ENCODE results near the gene ADPRS.

ADPRS gene

DNA sequence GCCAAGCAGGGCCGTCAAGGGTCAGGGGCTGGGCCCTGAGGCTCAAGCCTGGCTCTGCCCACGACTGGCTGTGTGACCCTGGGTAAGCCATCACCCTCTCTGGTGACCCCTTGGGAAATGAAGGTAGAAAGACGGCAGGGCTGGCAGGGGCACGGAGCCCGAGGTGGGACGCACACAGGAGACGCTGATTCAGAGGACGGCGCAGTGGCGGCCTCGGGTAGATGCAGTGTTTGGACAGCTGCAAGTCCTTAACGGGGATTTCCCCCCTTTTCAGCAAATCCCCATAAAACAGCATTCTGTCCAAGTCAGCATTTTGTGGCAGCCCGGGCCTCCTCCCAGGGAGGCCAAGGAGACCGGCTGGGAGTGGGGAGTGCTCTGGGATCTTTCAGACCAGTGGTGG lies 19.6 kb downstream of the ADPRS start:
- no peak for DNase-seq (ENCODE audit: low read depth)

DNA sequence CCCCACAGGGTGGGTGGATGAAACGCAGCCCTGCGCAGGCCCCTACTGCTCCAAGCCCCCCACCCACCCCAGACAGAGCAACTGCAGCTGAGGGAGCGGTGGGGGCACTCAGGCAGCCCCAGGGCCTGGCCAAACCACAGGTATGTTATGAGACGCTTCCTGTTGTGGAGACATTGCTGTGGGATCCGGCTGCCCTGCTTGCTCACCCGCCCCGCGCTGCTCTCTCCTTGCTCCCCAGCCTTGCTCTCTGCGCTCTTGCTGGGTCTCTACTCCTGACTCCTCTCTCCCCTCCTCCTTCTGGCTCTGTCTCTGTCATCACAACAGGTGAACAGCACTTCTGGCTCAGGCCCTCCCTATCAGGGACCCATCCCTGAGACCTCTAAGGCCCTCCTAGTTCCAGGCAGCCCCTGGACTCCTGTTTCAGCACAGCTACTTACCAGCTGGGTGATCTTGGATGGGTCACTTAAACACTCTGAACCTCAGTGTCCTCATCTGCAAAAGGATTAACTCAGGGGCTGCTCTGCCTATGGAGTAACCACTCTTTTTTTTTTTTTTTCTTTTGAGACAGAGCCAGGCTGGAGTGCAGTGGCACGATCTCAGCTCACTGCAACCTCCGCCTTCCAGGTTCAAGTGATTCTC lies 20.5 kb downstream of the ADPRS start:
- no peak for DNase-seq (ENCODE audit: low read depth)

DNA sequence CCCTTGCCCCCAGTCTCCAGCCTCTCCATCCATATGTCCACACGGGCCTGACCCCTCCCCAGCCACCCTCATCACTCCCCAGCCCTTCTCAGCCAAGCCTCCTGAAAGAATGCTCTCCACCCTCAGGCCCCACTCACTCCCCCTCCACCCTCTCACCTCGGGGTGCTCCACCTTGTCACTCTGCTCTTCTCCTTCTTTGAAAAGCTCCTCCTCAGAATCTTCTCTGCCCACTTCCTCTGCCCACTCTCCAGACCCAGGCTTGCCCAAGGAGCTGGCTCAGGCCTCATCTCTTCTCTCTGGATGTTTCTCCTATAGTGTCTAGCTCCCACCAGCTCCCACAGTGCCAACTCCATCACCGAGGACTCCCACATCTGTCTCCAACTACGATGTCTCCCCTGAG lies 22.5 kb downstream of the ADPRS start:
- no peak for DNase-seq (ENCODE audit: low read depth)

DNA sequence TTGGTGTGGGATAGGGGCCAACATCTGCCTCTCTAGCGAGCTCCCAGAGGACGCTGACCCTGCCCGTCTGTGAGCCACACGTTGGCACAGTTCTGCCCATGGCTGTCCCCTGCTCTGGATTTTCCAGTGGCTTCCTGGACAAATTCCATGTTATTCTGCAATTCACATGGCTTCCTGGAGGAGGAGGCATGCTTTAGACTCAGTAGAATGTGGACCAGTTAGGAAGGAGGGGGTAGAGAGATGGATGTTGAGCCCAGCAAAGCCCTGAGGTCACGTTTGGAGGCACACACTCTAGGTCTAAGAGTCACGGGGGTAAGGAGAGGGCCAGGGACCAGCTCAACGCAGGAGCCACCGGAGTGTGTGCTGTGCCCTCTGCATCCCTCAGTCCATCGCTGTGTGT lies 24.1 kb downstream of the ADPRS start:
- DNase-seq (ENCODE audit: low read depth), result no peak

DNA sequence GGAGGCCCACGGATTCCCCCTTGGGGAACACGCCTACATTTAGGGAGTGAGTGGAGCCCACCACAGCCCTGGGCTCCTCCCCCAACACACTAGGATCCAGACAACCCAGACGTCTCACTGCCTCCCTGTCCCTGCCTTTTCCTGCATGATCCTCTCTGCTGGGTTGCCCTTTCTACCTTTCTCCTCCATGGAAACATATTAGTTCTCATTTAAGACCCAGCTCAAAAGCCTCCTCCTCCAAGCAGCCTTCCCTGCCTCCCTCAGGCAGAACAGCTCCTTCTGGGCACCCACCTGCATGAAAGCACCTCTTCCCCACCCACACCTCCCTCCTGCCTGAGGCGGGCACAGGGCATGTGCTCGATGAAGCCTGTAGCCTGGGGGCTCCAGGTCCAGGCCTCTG lies 25.7 kb downstream of the ADPRS start:
- no peak for DNase-seq (ENCODE audit: low read depth)

DNA sequence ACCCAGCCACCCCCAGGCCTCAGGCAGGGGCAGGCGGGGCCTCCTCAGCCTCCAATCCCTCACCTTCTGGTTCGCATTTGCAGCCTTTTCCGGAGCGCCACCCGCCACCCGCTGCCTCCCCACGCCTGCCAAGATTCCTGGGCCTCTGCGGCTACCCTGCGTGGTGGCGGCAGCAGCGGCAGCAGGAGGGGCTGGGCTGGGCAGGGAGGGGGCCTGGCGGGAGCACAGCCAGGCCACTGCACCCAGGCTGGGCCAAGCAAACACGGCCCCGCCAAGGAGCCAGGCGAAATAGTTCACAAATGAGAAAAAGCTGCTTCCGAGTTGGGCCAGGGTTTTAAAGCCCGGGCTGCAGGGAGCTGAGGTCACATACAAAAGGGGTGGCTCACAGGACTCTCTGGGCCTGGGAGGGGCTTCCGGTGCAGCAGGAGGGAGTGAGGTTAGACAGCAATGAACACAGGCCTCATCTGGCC lies 26.5 kb downstream of the ADPRS start:
- DNase-seq (ENCODE audit: low read depth), result no peak

DNA sequence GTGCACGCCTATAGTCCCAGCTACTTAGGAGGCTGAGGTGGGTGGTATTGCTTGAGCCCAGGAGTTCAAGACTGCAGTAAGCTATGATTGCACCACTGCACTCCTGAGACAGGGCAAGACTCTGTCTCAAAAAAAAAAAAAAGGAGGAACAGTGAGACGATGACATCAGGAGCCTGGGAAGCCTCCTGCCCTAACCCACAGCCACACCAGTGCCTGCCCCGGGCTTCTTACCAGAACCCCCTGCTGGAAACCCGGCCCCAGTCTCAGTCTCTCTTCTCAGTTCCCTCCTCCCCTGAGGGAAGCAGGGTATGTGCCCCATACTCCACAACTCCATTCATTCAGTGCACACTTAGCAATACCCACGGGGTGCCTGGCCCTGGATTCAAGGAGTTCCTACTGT lies 27.2 kb downstream of the ADPRS start:
- DNase-seq (ENCODE audit: low read depth), result no peak

DNA sequence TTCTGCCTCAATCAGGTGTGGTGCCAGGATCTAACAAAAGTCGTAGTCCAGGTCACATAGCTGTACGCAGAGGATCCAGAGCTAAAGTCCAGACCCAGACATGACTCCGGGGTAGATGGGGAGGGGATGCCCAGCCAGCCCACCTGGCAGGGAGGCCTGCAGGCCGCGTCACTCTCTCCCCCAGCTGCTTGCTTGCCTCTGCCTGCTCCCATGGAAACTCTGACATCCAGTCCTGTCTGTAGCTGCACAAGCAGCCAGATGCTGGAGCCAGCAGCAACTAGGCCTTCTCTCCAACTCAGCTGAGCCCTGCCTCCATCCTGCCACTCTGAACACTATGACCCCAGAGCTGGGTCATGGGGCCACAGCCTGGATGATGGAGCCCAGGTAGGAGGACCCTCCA lies 28.2 kb downstream of the ADPRS start:
- DNase-seq (ENCODE audit: low read depth), result no peak

DNA sequence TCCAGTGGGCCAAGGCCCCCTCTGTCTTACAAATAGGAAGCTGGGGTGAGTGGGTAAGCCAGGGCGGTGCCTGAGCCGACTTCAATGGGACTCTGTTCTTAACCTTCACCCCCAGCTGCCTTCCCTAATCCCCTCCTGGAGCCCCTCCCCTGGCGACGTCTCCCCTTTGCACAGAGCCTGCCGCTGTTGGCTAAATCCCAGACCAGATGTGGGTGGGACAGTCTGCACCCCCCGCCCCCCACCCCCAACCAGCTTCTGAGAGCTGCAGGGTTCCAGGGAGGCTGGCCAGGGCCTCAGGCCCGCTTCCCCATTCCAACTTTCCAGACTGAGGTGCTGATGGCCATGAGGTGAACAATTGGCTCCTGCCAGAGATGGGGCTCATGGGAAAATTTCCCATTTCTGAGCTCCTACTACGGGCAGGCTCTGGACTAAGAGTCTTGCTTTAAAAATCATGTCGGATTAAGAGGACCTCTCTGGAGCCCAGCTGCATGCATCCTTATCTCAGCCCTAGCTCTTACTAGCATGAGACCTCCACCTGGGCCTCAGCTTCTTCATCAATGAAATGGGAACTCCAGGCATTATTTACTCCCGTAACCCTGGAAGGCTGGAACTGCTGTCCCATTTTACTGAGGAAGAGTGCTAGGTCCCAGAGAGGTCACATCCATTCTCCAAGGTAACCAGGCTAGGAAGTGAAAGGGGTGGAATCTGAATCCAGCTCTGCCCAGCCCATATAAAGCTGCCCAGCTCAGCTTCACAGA lies 29.9 kb downstream of the ADPRS start:
- no peak for DNase-seq (ENCODE audit: low read depth)

DNA sequence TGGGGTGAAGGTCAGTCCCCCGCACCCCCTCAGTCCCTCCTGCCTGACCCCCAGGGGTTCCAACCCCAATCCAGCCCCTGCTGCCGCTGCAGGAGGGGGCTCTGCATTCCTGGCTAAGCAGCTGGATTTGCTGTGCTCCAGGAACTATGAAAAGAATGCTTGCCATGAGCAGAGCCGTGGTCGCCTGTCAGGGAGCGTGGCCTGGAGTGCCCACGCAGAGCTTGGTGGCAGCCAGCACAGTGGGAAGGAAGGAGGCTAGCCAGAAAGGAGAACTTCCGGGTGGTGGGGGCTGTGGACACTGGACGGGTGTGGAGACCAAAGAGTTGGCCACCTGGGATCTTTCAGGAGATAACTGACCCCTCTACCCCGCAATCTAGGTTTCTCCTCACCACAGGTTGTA lies 30.8 kb downstream of the ADPRS start:
- no peak for DNase-seq (ENCODE audit: low read depth)

DNA sequence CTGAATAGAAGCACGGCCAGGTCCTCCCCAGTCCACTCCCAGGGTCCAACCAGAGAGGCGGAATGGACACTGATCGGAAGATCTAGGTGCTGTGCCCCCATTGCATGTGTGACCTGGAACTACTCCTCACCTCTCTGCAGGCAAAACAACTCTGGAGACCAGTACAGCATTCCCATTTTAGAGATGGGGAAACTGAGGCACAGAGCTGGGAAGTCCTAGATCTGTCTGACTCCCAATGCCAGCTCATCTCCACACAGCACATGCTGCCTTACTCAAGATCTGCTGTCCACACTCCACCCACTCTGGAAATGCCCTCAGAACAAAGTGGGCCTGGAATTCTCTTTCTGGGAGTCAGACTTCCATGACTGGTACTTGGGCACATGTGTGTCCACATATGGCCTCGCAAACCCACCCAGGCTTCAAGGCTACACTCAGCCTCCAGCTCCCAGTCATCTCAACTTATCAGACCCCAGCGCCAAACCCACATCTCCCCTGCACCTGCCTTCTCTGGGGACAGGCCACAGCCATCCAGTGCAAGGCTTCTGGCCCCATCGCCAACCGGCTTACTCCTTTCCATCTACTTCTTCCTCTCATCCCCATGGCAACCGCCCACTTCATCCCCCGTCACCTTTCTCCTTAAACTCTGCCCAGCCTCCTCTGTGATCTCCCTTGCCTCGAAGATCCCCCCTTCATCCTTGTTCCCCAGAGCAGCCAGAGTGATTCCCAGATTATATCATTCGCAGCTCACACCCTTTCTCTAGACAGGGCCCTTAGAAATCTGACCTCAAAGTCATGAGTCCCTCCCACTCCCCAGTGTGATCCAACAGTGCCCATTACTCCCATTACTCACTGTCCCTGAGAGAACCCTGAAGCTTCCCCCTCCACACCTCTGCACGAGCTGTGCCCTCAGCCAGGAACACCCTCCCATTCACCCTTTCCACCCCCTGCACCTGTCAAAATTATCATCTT lies 33.7 kb downstream of the ADPRS start:
- no peak for DNase-seq (ENCODE audit: low read depth)

DNA sequence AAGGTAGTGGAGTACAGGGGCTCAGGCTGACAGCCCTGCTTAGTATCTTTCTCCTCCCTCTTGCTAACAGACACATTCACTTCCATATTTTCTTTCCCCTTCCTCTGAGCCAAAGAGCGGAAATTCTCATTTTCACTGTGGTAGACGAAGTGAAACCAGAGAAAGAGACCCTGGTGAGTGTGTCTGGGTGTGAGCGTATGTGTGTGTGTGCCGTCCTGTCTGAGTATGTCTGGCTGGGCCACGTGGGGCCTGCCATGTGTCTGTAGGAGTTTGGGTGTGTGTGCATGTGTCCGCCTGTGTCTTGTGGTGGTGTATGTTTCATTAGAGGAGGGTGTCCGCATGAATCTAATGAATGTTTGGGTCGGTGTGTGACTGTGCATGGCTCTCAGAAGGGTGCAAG lies 34.7 kb downstream of the ADPRS start:
- no peak for DNase-seq (ENCODE audit: low read depth)

DNA sequence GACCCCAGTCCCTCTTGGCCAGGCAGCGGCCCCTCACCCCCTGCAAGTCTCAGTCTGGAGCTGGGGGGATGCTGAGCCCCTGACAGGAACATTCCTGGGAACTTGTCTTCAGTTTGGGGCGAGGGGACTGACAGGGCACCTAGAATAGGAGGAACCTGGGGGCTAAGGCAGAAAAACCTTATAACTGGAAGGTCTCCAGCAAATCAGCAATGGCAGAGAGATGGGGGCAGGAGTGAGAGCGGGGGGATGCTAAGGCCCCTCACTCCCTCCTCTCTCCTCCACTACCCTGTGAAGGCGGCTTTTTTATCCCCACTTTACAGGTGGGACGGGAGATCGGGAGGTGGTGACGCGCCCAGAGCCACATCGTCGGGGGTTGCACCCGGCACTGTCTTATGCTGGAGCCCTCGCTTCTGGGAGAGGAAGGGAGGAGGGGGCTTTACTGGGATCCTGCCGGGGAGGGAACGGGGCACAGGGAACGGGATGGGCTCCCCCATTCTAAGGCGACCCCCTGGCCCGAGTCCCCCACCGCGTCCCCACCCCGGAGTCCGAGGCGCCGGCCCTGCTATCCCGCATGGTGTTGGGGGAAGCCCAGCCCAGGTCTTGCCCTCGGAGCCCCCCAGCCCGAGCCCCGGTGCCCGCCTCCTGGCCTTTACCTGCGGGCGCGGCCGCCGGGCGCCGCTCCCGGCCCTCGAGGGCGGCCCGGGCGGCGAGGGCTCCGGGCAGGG lies 35.9 kb downstream of the ADPRS start:
- no peak for DNase-seq (ENCODE audit: low read depth)

DNA sequence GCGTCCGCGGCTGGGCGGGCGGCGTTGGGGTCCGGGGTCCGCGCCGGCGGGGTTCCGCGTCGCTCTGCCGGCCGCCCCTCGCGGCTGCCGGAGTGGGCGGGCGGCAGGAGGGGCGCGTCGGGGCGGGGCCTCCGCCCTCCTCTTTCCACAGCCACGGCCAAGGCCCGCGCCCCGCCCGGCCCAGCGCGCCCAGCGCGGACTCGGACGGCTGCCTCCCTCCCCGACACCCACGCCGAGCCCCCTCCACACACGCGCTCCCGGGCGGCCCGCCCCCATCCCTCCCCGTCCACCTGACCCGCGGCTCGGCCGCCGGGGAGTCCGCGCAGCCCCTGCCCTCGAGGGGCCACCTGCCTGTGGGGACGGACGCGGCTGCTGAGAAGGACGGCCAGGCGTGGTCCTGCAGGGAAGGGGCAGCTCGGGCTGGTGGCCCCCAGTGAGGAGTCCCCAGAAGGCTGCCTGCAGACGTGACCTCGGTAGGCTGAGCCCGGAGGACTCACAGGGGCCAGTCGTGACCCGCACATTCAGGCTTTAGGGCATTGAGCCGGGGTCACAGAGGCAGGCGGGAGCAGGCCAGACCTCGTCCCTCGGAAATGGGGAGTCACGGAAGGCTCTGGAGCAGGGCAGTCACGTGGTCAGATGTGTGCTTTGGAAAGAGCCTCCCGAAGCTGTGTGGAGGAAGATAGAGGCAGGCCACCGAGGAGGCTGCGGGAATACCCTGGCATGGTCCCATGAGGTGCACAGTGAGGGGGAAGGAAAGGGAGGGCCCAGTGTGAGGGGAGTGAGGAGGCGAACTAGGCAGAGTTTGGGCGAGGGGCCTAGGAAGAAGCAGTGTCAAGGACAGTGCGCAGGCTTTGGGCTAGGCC lies 36.7 kb downstream of the ADPRS start, which contains the start of gene COL8A2:
Gene COL8A2 (minus strand): TSS at position 94 of the 863 bp plus-strand sequence. CDS start 24,980 bp downstream, outside the sequence.
- DNase-seq (ENCODE audit: low read depth), result no peak

DNA sequence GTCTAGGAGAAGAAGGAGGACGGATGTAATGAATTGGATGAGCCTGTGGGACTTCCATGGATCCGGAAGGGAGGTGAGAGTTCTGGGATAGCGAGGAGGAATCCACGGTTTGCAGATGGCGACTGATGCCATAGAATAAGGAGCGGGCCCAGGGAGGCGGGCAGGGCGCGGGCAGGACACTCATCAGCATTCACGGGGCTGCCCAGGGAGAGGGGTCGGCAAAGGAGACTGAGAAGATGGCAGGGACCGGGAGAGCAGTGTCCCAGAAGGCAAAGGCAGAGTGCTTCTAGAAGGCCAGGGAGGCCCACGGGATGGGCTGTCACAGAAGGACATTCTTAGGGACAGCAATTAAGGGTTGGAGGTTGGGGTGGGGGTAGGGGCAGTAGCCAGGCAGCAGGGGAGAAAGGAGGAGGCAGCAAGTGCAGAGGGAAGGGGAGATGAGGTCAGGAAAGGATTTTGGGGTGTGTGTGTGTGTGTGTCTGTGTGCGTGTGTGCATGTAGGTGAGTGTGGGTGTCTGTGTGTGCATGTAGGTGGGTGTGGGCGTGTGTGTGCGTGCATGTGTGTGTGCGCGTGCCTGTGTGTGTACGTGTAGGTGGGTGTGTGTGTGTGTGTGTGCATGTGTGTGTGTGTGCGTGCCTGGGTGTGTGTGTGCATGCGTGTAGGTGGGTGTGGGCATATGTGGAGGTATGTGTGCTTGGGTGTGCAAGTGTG lies 37.5 kb downstream of the ADPRS start:
- DNase-seq (ENCODE audit: low read depth), result no peak

DNA sequence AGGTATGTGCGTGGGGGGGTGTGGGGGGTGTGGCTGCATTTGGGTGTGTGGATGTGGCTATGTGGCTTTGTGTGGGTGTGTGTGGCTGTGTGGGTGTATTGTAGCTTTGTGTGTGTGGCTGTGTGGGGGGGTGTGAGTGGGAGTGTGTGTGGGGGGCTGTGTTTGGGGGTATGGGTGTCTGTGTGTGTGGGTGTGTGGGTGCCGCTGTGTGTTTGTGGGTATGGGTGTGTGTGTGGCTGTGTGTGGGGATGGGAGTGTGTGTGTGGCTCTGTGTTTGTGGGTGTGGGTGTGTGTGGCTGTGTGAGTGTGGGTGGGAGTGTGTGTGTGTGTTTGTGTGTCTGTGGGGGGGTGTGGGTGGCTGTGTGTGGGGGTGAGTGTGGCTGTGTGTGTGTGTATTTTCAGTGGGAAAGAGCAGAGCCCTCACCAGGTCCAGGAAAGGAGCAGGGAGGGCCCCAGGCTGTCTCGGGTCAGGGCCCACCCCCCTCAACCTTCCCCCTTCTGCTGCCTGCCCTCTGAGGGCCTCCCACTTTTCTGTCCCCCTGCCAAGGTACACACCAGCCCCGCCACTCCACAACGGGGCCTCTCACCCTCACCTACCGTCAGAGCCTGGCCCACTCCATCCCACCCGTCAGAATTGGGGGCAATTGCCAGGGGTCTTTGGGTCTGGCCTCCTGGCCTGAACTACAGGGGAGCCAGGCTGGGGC lies 38.3 kb downstream of the ADPRS start:
- no peak for DNase-seq (ENCODE audit: low read depth)

DNA sequence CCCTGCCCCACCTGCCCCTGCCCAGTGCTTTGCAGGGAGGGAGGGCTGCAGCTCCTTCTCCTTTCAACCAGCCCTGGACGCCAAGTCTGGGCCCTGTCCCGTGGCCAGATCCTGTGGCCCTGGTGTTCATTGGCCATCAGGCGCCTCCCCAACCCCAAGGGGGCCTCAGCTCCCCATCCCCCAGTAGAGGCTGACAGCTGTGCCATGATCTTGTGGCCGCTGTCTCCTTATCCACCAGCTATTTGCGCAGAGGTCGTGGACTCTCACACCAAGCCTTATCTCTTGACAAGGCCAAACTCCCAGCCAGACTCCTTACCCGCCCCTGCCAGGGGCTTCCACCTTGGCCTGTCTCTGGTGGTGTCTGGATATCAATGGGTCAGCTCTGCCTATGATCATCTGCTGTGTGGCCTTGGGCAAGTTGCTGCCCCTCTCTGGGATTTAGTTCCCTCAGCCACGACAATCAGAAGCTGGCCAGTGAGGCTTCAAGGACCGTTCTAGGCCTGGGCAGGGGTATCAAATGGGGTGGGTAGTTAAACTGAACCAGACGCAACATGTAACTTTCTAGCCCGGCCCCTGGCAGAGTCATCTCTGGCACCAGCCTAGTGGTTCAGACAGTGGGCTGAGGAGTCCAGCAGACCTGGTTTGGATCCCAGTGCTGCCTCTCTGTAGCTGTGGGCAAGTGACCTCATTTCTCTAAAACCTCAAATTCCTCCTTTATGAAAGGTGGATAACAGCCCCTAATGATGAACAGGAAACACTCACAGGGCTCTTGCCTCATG lies 39.6 kb downstream of the ADPRS start:
- DNase-seq (ENCODE audit: low read depth), result peak; percentile 49

DNA sequence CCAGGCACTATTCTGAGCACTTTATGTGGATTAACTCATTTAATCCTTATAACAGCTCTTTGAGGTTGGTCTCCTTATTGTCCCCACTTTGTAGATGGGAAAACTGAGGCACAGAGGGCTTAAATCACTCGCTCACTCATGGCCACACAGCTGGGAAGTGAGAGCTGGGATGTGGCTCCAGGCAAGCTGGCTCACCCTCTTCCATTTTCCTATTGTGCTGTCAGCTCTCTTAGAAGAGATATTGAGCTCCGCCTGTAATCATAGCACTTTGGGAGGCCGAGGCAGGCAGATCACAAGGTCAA lies 40.2 kb downstream of the ADPRS start:
- no peak for DNase-seq (ENCODE audit: low read depth)

DNA sequence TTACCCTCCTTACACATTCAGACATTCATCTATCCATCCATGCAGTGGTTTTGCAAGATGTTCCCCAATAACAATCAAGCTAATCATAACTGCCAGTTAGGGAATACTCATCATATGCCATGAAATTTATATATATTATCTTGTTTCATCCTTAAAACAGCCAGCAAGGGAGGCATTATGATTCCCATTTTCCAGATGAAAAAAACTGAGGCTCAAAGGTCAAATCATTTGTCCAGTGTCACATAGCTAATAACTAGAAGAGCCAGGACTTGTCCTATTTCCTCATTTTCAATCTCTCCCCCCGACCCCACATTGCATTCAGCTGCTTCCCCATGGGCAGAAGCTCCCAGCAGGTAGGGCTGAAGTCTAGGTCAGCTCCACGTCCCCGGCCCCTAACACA lies 43.3 kb downstream of the ADPRS start:
- no peak for DNase-seq (ENCODE audit: low read depth)

All from HS-5 (cell line).